CD4-positive, alpha-beta T cell treated with Interleukin-17A for 1 hour (primary cell): Measurements from ENCODE around the gene ANKRD35.

Source experiments
- DNase-seq: peaks from one replicate; pipeline ENCODE4 v3.0.0-alpha.2; 2020

Gene ANKRD35

DNA sequence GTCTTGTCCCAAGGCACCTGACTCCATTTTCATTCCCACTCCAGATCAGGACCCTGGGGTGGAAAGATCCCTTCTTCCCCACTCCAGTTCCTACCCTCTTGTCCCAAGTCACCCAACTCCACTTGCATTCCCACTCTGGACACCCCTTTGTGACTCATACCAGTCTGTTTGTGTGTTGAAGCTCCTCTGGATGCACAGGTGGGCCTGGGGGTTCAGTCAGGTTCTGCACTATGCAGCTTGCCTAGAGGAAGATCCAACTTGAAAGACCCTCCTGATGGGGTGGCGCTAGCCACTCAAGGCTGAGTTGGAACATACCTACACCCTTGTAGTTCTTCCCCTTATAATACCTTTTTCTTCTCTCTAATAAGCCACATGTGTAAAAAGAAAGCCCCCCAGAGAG lies 9.8 kb upstream of the ANKRD35 start:
- no peak for DNase-seq

DNA sequence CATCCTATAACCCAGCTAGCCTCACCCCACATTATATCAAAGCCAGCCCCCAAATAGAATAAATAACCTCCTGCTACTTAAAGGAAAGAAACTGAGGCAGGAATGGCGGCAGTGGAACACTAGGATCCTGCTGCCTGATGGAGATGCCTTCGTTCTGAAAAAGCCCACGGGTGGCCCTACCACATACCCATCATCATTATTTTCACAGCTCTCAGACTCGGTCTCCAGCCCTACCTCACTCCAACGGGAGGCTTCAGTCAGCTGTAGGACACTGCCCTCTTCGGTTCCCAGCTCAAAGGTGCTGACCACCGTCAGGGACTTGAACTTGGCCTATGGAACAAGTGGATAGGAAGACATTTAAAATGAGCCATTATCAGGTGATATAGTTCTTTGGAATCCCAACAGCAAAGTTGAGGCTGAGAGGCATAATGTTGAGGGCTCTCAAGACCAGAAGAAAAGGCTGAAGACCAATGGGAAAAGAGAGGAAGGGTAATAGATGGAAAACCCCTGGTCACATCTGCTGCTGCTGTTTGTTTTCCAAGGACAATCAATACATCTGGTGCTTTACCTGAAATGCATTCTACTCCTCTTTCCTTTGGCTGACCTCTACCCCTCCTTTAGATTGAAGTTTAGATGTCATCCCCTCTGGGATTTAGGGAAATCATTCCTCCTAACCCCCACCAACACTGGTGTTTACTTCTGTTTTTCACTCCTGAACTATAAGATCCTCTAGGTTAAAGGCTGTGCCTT lies 7.8 kb upstream of the ANKRD35 start:
- no peak for DNase-seq

DNA sequence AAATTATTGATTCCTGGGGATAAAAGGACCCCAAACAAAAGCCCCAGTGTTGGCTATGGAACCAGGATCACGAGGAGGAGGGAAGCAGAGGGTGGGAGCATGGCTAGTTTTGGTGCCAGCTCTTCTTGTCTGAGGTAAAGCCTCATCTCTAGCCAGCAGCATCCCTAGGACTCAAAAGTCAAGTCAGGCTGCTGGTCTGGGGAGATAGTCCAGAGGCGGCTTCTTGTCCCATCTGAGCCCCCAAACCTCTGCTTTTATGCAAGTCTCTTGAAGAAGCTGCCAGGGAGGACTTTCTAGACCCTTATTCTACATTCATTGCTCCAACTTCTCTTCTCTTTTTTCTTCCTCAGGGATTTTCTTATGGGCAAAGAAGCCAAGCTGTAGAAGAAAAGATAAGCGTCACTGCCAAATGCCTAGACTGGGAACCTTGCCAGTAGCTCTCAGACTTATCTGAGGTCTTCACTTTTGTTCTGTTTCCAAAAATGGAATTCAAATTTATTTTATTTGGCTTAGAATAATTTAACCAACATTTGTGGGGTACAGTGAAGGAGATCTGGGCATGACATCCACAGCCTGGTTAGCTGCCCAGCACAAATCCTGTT lies 6.9 kb upstream of the ANKRD35 start:
- DNase-seq: no peak

DNA sequence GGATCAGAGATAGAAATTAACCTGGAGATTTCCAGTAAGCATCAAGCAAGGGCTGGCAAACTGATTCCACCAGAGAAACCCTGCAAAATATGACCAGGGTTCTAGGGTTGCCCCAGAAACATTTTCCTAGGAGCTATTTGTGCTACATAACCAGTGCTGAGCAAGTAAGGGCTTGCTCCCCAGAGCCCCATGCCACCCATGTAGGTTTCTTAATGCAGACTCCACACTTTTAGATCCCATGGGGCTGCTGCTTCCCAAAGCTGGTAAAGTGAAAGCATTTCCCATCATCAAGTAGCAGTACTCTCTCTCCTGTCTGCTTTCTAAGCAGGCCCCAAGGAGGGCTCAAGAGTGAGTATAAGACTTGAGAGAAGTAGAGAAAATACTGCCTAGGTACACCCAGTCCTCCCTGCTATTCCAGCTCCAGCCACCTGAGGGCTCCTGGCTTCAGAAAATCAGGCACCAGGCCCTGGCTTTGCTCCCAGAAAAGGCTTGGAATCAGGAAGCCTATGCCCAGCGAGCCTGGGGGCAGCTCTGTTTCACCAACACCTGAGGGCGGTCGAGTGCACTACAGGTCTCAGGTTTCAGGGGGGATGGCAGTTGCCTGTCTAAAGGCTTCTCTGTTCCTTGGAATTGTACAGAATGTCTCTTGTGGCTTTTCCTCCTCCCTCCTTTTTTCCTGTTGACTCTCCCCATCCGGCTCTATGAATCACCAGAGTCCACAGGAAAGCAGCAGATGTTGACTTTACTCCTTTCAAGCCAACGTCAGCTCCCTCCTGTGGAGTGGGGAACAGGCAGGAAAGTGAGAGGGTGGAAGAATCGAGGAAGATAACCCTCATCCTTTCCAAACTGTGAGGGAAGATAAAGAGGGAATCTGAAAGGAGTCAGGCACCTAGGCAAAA lies 6.2 kb upstream of the ANKRD35 start:
- peak; percentile 58 for DNase-seq

DNA sequence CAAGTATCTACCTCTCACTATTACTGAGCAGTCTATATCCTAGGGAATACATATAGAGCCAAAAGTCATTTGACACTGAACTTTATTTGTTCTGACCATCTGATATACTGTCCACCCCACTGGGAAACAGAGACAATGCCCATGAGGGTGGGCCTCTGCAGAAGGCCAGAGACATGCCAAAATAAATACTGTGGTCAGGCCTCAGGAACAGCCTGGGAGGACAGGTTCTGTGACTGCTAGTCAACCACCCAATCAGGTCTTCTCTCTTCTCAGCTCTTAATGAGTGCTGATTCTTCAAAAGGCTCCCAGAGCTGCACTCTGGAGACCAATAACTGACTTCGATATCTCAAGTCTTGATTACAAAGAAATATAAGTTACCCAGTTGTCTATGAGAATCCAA lies 5.5 kb upstream of the ANKRD35 start:
- DNase-seq: no peak

DNA sequence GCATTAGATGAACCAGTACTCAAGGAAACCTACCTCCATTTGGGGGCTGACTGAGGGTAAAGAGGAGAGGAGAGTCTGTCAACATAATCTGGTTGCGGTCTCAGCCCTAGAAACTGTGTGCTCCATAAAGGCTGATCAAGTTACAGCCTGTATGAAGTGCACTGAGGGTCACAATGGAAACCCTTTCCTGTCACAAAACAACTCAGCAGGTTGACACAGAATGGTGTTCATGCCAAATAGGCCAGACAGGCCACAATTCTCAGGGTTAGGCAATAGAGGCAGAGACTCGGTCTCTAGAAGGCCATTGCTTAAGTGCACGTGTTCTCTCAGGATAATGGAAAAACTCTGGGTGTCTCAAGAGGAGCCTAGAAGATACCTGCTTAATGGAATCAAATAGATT lies 4.1 kb upstream of the ANKRD35 start:
- no peak for DNase-seq

DNA sequence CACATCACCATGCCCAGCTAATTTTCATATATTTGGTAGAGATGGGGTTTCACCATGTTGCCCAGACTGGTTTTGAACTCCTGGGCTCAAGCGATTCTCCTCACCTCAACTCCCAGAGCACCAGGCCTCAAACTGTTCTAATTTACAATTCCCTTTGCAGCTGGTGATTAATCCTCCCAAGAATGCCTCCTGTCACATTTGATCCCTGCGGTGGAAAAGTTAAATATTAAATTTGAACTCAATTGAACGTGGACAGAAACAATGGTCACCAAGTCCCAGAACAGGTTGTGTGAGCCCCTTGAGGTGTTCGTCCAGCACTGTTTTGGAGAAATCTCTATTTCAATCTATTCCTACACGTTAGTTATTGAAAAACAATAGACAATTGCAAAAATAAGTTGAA lies 2.0 kb upstream of the ANKRD35 start:
- no peak for DNase-seq

DNA sequence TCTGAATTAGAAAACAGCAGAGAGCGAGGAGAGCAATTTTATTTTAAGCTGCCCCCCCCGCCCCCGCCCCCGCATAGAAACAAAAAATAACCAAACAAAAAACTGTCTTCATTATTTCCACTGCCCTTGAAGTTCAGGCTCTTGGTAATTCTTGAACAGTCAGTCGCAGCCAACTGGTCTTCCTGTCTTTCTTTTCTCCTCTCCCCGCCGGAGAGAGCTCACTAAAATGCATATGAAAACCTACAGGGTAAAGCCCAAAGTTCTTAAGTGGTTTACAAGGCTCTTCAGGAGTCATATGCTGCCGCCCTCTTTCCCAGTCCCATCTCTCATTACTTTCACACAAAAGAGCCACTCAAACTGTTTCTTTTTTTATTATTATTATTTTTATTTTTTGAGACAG lies 1.1 kb upstream of the ANKRD35 start:
- DNase-seq: no peak

DNA sequence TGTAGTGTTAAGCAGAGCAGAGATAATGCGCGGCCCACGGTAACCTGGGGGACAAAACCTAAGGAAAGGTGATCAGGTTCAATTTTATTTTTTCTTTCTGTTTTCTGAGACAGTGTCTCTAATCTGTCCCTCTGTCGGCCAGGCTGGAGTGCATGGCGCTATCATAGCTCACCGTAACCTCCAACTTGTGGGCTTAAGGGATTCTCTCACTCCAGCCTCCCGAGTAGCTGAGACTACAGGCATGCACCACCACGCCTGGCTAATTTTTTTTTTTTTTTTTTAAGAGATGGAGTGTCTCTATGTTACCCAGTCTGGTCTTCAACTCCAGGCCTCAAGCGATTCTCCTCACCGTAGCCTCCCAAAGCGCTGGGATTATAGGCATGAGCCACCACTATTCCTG lies 724 bp upstream of the ANKRD35 start:
- no peak for DNase-seq

DNA sequence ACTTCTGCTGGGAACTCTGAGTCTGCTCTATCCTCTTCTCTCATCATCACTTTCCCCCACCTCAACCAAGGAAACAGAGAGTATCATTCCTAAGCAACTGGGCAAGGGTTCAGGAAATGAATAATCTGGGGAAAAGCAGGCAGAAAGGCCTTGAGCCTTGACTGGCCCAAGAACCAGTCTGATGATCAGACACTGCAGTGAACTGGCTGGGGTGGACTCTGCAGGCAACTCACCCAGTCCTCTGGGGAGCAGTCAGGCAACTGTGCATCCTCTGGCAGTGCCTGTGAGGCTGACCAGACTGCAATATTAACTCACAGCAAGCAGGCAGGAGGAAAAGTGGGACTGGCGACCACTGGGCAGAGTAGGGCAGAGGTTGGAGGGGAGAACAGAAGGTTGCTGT lies 991 bp downstream of the ANKRD35 start:
- no peak for DNase-seq

DNA sequence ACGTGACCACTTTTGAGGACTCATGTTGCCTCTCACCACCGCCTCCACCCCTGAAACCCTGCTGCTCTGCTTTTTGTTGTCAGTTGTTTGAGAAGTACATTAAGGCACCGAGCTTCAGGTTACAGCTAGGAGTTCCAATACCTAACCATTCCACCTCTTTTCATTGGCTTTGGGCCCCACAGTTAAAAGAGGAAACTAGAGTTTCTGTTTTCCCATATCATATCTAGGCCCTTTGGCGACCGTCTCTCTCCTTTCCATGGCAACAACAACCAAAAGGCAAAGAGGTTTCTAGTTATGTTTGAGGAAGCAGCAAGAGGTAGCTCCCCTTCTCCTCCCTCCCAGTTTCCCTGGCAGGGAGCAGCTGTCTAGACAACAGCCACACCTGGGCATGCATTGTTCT lies 5.9 kb downstream of the ANKRD35 start:
- no peak for DNase-seq

DNA sequence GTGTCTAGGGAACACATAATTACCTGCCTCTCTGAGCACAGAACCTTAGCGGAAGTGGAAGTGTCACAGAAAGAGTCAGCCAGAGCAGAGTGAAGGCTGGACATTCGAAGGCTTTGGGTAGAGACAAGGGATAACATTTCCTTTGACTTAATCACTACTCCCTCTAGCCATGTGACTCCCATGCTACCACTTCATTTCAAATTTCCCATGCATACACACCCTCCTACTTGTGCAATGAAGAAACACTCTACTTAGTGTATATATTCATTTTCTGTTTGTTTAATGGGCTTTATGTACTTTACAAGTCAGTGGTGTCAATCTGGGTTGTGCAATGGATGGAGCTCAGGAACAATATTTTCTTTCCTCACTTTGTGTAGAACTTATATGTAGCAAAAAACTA lies 6.9 kb downstream of the ANKRD35 start:
- no peak for DNase-seq

DNA sequence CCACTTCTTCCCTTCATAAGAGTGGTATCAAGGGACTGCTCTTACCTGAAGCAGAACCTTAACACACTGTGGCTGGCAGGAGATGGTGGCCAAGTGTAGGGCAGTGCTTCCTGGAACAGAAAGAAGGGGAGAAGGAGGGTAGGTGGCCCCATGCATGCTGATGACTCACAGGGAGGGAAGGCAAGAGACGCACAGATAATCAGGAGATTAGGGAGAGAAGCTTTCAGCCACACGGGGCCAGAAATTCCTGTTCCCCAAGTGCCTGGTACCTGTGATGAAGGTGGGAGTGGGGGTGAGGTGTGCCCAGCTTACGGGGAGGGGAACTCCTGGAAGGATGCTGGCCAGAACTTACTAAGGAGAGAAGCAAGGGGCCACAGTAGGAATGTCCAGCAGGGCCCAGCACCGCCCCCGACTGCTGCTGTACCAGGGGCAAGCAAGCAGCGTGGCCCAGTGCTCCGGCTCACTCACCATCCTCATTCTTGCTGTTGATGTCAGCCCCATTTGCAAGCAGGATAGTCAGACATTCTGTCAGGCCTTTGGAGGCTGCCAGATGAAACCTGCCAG lies 7.7 kb downstream of the ANKRD35 start:
- no peak for DNase-seq

DNA sequence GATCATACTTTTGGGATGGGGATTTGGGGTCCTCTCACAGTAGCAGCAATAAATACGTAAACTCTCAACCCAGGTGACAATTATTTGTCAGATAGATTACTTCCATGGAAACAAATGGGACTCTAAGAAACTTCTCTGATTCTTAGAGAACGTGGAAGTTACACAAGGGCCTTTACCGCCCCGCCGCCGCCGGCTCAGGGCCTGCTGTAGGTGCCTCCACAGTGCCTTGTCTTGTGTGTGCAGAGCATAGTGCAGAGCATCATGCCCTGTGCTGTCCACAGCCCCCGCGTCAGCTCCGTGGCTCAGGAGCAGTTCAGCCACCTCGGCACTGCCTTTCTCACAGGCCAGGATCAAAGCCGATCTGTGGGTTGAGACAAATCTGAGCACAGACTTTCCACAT lies 11.0 kb downstream of the ANKRD35 start:
- DNase-seq: no peak

DNA sequence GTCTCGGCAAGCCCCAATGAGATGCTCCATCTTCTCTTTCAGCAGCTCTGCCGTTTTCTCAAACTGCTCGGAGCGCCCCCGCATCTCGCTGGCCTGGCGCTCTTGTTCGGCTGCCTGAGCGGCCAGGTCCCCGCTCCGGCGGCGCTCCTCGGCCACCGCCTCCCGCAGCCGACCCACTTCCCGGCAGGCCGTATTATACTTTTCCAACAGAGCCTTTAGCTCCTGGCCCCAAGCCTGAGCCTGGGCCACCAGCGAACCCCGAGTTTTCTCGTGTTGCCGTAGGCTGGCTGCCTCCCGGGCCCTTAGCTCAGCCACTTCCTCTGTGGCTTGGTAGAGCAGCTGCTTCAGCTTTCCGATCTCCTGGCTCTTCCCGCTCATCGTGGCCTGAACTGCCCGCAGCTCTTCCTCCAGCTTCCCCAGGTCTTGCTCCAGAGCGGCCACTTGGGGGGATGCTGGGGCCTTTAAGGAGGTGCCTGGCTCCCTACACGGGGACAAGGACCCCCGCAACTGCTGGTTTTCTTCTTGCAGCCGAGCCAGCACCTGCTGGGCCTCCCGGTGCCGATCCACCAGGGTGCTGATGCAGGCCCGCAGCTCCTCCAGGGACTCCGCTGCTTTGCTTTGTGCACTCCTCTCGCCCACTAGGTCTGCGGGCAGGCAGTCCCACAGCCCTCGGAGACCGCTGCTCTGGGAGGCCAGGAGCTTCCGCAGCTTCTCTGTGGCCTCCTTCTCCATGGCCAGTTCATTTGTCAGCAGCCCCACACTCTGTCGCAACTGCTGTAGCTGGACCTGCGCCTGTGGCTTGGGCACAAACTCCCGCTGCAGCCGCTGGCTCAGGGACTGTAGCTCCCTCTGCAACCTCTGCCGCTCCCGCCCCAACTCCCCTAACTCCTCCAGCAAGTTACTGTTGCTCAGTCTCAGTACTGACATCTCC lies 13.4 kb downstream of the ANKRD35 start:
- peak; percentile 29 for DNase-seq

DNA sequence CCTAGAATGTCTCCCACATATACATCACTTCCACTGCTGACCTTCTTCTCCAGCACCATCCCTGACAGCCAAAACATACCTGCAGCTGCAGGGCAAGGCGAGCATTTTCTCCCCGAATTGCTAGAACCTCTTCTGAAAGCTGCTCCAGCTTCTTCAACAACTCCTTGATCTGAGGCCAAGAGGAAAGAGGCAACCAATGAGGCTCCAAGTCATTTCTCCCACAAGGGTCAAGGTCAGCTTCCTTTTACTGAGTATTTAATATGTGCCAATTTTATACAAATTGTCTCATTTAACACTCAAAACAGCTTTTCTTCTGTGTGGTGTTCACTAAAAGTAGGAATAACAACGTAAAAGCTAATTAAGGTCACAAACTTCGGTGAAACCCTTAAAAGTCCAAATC lies 17.4 kb downstream of the ANKRD35 start:
- no peak for DNase-seq

DNA sequence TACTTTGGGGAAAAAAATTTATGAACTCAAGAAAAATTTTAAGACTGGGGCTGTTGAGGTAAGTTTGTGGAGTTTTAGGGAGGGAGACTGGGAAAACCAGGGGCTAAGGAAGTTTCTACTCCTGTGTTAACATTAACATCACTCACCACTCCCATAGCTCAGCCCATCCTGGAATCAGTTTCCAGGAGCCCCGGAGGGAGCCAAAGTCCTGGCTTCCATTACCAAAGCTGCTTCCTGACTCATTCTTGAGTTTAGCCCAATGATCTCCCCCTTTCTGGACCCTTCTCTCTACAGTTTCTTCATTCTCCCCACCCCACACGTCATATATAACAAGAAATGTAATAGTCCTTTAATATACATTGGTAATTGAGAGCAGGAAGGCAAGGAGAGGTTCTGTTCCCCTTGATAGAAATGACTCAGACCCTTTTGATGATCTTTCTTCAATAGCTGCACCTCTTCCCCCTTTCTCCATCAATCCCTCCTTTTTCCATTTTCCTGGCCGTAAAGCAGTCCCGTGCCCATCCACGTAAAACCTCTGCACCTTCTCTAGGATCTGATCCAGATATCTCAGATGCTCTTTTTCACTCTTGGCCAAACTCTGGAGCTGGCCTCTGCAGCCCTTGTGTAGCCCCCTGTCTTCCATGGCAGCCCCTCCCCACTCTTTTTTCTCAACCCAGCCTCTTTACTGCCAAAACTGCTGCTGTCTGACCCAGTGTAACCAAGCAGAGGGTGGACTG lies 22.2 kb downstream of the ANKRD35 start:
- DNase-seq: no peak

DNA sequence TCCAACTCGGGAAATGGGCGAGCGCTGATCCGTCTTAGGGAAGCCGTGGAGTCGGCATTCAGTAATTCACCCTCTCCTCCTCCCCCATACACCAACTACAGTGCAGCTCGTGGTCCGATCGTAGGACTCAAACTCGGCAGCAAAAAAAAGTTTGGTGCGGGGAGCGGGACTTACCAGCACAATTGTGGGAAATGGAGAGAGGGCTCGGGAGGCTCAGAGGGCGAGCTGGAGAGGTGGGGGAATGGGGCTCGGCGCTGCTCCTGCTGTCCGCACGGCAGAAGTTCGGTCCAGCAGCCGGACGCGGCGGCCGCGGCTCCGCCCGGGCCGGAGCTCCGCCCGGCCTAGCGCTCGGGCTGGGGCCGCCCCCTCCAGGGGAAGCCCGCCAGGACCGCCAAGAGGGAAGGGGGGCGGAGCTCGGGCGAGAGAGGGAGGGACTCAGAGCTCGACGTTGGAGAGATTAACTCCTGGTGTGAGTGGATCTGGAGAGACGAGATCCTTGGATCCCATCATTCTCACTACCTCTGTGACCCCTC lies 26.1 kb downstream of the ANKRD35 start:
- DNase-seq: peak; percentile 78

DNA sequence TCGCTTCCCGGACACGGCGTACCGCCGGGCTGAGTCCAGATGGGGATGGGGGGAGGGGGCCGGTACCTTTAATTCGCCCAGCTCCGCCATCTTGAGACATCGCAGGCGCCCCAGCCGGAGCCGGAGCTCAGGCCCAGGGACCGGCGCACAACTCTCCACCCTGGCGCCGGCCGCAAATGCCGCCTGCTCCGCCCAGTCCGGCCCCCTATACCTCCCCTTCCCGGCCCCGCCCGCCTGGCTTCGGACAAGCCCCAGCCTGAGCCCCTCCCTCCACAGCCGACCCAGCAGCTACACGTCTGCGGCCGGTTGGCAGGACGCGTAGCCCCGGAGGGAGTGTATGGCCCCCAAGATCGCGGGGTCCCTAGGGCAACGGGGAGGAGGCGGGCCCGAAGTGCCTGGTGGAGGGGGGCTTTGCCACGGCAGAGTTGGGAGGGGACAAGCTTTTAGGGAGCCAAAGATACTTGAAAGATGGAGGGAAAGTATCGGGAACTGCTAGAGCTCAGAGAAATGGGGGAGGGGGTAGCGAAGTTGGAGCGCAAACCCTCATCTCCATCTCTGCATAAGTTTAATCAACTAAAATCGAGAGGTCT lies 26.7 kb downstream of the ANKRD35 start, which contains the start of gene PIAS3:
PIAS3 (minus strand) TSS at position 181 of the 590 bp plus-strand sequence; CDS start at position 90, 91 bp downstream.
- peak; percentile 85 for DNase-seq

DNA sequence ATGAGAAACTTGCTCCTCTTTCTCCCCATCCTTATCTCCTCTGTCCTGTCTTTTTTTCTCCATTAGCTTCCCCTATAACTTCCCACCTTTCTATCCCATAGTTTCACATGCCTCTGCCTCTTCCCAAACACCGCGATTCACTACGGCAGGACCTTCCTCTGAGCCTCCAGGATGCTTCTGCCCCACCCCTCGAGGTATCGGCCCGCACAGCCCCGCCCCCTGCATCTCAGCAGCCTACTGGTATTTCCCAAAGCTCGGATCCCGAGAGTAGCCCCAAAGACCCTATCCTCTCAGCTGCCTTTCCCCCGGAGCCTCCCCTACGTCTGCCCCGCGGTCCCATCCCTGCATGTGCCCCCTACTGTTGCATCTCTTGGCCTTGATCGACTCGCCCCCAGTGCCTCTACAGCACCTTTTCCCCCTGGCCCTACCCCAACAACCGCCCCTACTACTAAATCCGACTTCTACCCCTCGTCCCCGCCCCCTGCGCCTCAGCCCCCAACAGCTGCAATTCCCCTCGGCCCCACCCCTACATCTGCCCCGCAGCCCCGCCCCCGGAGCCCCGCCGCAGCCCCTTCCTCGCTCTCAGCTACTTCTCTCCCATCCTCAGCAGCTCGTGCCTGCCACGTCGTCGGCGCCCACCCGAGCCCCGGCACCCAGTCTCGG lies 27.3 kb downstream of the ANKRD35 start:
- peak; percentile 71 for DNase-seq
